H9 (cell line): ENCODE results near the gene PLXNA2. TPM values are rescaled to one million over a fixed set of nuclear protein-coding genes. Genes with fewer than 3 reads are reported as not detected.

Experiments
- DNase-seq: peaks from one replicate; pipeline ENCODE4 v3.0.0-alpha.2; 2017
- H2AFZ ChIP-seq: one replicate; pipeline ENCODE4 v1.6.1; 2013; ENCODE audit warnings: mild to moderate bottlenecking, low read length, control low read depth, moderate library complexity
- H2AK5ac ChIP-seq: 2 replicates; pipeline ENCODE4 v1.6.1; 2013; ENCODE audit warnings: low read length, control low read depth, mixed read lengths; ENCODE audit not compliant: insufficient read length
- H2BK120ac ChIP-seq: one replicate; pipeline ENCODE4 v1.6.1; 2013; ENCODE audit warnings: low read depth, mild to moderate bottlenecking, low read length, control low read depth, inconsistent platforms; ENCODE audit not compliant: poor library complexity, severe bottlenecking
- H2BK12ac ChIP-seq: 2 replicates; pipeline ENCODE4 v1.6.1; 2013; ENCODE audit warnings: low read length, control low read depth, mixed read lengths, low read depth; ENCODE audit not compliant: insufficient read length
- H2BK15ac ChIP-seq: 2 replicates; pipeline ENCODE4 v1.6.1; 2013; ENCODE audit warnings: low read depth, low read length, control low read depth
- H2BK20ac ChIP-seq: one replicate; pipeline ENCODE4 v1.6.1; 2013; ENCODE audit warnings: low read depth, mild to moderate bottlenecking, low read length, control low read depth, inconsistent platforms; ENCODE audit not compliant: poor library complexity, severe bottlenecking
- H2BK5ac ChIP-seq: 2 replicates; pipeline ENCODE4 v1.6.1; 2013; ENCODE audit warnings: low read length, control low read depth, mixed read lengths; ENCODE audit not compliant: insufficient read length
- H3K14ac ChIP-seq: 2 replicates; pipeline ENCODE4 v1.6.1; 2013; ENCODE audit warnings: low read length, control low read depth; ENCODE audit not compliant: insufficient read depth
- H3K18ac ChIP-seq: 2 replicates; pipeline ENCODE4 v1.6.1; 2013; ENCODE audit warnings: low read depth, mild to moderate bottlenecking, mixed read lengths, low read length, control low read depth; ENCODE audit not compliant: insufficient read length
- H3K23ac ChIP-seq: 2 replicates; pipeline ENCODE4 v1.6.1; 2013; ENCODE audit warnings: low read length, control low read depth, mixed read lengths, low read depth; ENCODE audit not compliant: insufficient read length
- H3K23me2 ChIP-seq: 2 replicates; pipeline ENCODE4 v1.6.1; 2013; ENCODE audit warnings: low read depth, mild to moderate bottlenecking, mixed read lengths, low read length, control low read depth; ENCODE audit not compliant: insufficient read length, poor library complexity, severe bottlenecking
- H3K27ac ChIP-seq: 2 replicates; pipeline ENCODE4 v1.5.1; 2013; ENCODE audit warnings: low read length, control low read depth, mixed read lengths, low read depth; ENCODE audit not compliant: insufficient read length
- H3K27me3 ChIP-seq: 2 replicates; pipeline ENCODE4 v1.6.1; 2013; ENCODE audit warnings: low read length, control low read depth, inconsistent platforms; ENCODE audit not compliant: insufficient read depth
- H3K4ac ChIP-seq: 2 replicates; pipeline ENCODE4 v1.6.1; 2013; ENCODE audit warnings: low read depth, mild to moderate bottlenecking, control low read depth, inconsistent platforms, low read length, moderate library complexity
- H3K4me1 ChIP-seq: 2 replicates; pipeline ENCODE4 v1.6.1; 2013; ENCODE audit warnings: low read length, control low read depth, inconsistent platforms; ENCODE audit not compliant: insufficient read depth
- H3K4me2 ChIP-seq: 2 replicates; pipeline ENCODE4 v1.6.1; 2013; ENCODE audit warnings: low read length, control low read depth, mixed read lengths; ENCODE audit not compliant: insufficient read length, insufficient read depth
- H3K56ac ChIP-seq: 2 replicates; pipeline ENCODE4 v1.6.1; 2013; ENCODE audit warnings: low read depth, mild to moderate bottlenecking, mixed read lengths, low read length, control low read depth; ENCODE audit not compliant: insufficient read length
- H3K79me1 ChIP-seq: 2 replicates; pipeline ENCODE4 v1.6.1; 2013; ENCODE audit warnings: low read depth, mild to moderate bottlenecking, moderate library complexity, low read length, control low read depth, inconsistent platforms; ENCODE audit not compliant: insufficient read depth, poor library complexity, severe bottlenecking
- H3K79me2 ChIP-seq: 2 replicates; pipeline ENCODE4 v1.6.1; 2013; ENCODE audit warnings: low read length, control low read depth, inconsistent platforms; ENCODE audit not compliant: insufficient read depth
- H3K9ac ChIP-seq: 2 replicates; pipeline ENCODE4 v1.6.1; 2013; ENCODE audit warnings: low read length, control low read depth, mixed read lengths; ENCODE audit not compliant: insufficient read length; ENCODE audit errors: extremely low read depth
- H3K9me3 ChIP-seq: one replicate; pipeline ENCODE4 v1.6.1; 2013; ENCODE audit warnings: low read depth, low read length, inconsistent platforms; ENCODE audit not compliant: control insufficient read depth
- H3T11ph ChIP-seq: one replicate; pipeline ENCODE4 v1.6.1; 2013; ENCODE audit warnings: mild to moderate bottlenecking, low read length, control low read depth, inconsistent platforms
- H4K20me1 ChIP-seq: one replicate; pipeline ENCODE4 v1.6.1; 2013; ENCODE audit not compliant: control insufficient read depth, insufficient read length, insufficient read depth
- H4K5ac ChIP-seq: 2 replicates; pipeline ENCODE4 v1.6.1; 2013; ENCODE audit warnings: low read depth, mild to moderate bottlenecking, mixed read lengths, low read length, control low read depth; ENCODE audit not compliant: insufficient read length
- H4K8ac ChIP-seq: replicated peaks from 2 replicates; pipeline ENCODE4 v1.6.1; 2013; ENCODE audit warnings: low read length, control low read depth, mixed read lengths, low read depth; ENCODE audit not compliant: insufficient read length
- H4K91ac ChIP-seq: 2 replicates; pipeline ENCODE4 v1.6.1; 2013; ENCODE audit warnings: low read depth, mild to moderate bottlenecking, moderate library complexity, mixed read lengths, low read length, control low read depth; ENCODE audit not compliant: insufficient read length
- H3K27ac Mint-ChIP-seq, 3 experiments: 2 replicates in 2 of 3; 3 replicates in 1 of 3; pipeline ENCODE4 v1.8.0; 2020 to 2021; ENCODE audit warnings: mixed read lengths in 3 of 3, mild to moderate bottlenecking in 1 of 3, moderate library complexity in 1 of 3
- H3K27me3 Mint-ChIP-seq: 2 replicates; pipeline ENCODE4 v1.8.0; 2021; ENCODE audit warnings: low read depth, mild to moderate bottlenecking, moderate library complexity, mixed read lengths
- H3K36me3 Mint-ChIP-seq, 3 experiments: 2 replicates in 2 of 3; 3 replicates in 1 of 3; pipeline ENCODE4 v1.8.0; 2020 to 2021; ENCODE audit warnings: low read depth in 3 of 3, mixed read lengths in 3 of 3; ENCODE audit not compliant: insufficient read depth in 1 of 3
- H3K4me1 Mint-ChIP-seq, 2 experiments: 2 replicates each; pipeline ENCODE4 v1.8.0; 2020; ENCODE audit warnings: mixed read lengths in 2 of 2
- H3K4me3 Mint-ChIP-seq, 2 experiments: 2 replicates in 1 of 2; 3 replicates in 1 of 2; pipeline ENCODE4 v1.8.0; 2020 to 2021; ENCODE audit warnings: mild to moderate bottlenecking in 2 of 2, mixed read lengths in 2 of 2, moderate library complexity in 1 of 2
- H3K9me3 Mint-ChIP-seq, 2 experiments: 2 replicates in 1 of 2; 3 replicates in 1 of 2; pipeline ENCODE4 v1.8.0; 2020; ENCODE audit warnings: mild to moderate bottlenecking in 2 of 2, mixed read lengths in 2 of 2, moderate library complexity in 1 of 2
- CTCF ChIP-seq: fragments of 200-600 bp; sonication (generic); conservative IDR thresholded peaks from 3 replicates; pipeline ENCODE4 v1.8.0; 2021; ENCODE audit warnings: antibody characterized with exemption, mild to moderate bottlenecking
- whole genome bisulfite sequencing: extraction: QIAGEN DNeasy Blood & Tissue Kit; methylation state at CpG from one replicate; pipeline ENCODE4 v1.1.7; 2013; ENCODE audit warnings: missing lambda C conversion rate, low lambda C conversion rate, mixed read lengths; ENCODE audit not compliant: insufficient read length; ENCODE audit errors: extremely low coverage; 5-methylcytosine and 5-hydroxymethylcytosine counted together
- total RNA-seq: library from RNA; stranded (reverse); gene quantifications from 2 replicates; pipeline ENCODE4 v1.2.1, GENCODE V29; 2021

PLXNA2 gene
- total RNA-seq, 1 experiment from 2014 or later, result 0.57 TPM

GRCh38 chr1:208084220-208084619 lies 160.0 kb downstream of the PLXNA2 start:
- no CpG with 5 or more reads among the region's 16 CpGs for WGBS
- no peaks in the 10 kb centered on the region for H3K9me3 Mint-ChIP-seq
- Histone ChIP-seq H3K56ac (no peak overlapping the region), H3K4me2 (no peak overlapping the region), H3K23me2 (no peaks in the 10 kb centered on the region), H4K20me1 (no peaks in the 10 kb centered on the region), H2BK120ac (no peak overlapping the region), H2AFZ (no peak overlapping the region), H3K4ac (no peak overlapping the region), H3K14ac (no peak overlapping the region), H2BK12ac (no peak overlapping the region), H3K18ac (no peak overlapping the region), H2BK15ac (no peak overlapping the region), H3K9ac (no peak overlapping the region), H2BK5ac (no peak overlapping the region), H3K79me2 (no peaks in the 10 kb centered on the region), H2BK20ac (no peak overlapping the region), H3K4me1 (no peaks in the 10 kb centered on the region), H3K27me3 (no peaks in the 10 kb centered on the region; the same call in 1 of the 2 replicates), H3K23ac (no peak overlapping the region), H3K27ac (no peak overlapping the region), H4K91ac (no peak overlapping the region), H3K79me1 (no peaks in the 10 kb centered on the region), H3K9me3 (no peaks in the 10 kb centered on the region), H3T11ph (no peak overlapping the region), H4K8ac (no peak overlapping the region), H4K5ac (no peak overlapping the region), H2AK5ac (no peak overlapping the region)
- H3K27me3 Mint-ChIP-seq, result peaks cover 33% of the 10 kb centered on the region
- H3K36me3 Mint-ChIP-seq, result no peaks in the 10 kb centered on the region
- DNase-seq, result no peak
- H3K27ac Mint-ChIP-seq, result no peak overlapping the region
- H3K4me3 Mint-ChIP-seq, result no peak overlapping the region
- TF ChIP-seq CTCF, result no peak
- peaks cover 22 to 28% of the 10 kb centered on the region in 2 experiments for H3K4me1 Mint-ChIP-seq
